Osteoblast (primary cell): ENCODE results near the gene C1orf50. TPM values are rescaled to one million over a fixed set of nuclear protein-coding genes. Genes with fewer than 3 reads are reported as not detected.
A peak's percentile ranks its signal among the peaks of the same experiment; 100 is the strongest.

ENCODE experiments used
- DNase-seq: peaks from one replicate; pipeline ENCODE4 v3.0.0; 2011; ENCODE audit warnings: low spot score, mixed read lengths; ENCODE audit not compliant: insufficient read length; ENCODE audit errors: missing footprints
- H2AFZ ChIP-seq: 2 replicates; pipeline ENCODE4 v1.6.0; 2011; ENCODE audit warnings: mild to moderate bottlenecking, low read length
- H3K27ac ChIP-seq: 2 replicates; pipeline ENCODE4 v1.5.1; 2011; ENCODE audit warnings: mild to moderate bottlenecking, low read depth, low read length, moderate library complexity
- H3K27me3 ChIP-seq: 2 replicates; pipeline ENCODE4 v1.6.0; 2012; ENCODE audit warnings: mild to moderate bottlenecking, control low read depth, inconsistent platforms, low read length, moderate library complexity; ENCODE audit not compliant: insufficient read depth
- H3K36me3 ChIP-seq: 2 replicates; pipeline ENCODE4 v1.5.1; 2011; ENCODE audit warnings: mild to moderate bottlenecking, low read length, control low read depth, moderate library complexity; ENCODE audit not compliant: insufficient read depth
- H3K4me1 ChIP-seq: 2 replicates; pipeline ENCODE4 v1.5.1; 2011; ENCODE audit warnings: mild to moderate bottlenecking, low read length, control low read depth, moderate library complexity; ENCODE audit not compliant: insufficient read depth
- H3K4me2 ChIP-seq: 2 replicates; pipeline ENCODE4 v1.6.0; 2011; ENCODE audit warnings: mild to moderate bottlenecking, low read length; ENCODE audit not compliant: insufficient read depth
- H3K4me3 ChIP-seq: fragments of 200-600 bp; sonication (generic); 3 replicates; pipeline ENCODE4 v1.5.1; 2012; ENCODE audit warnings: mild to moderate bottlenecking, low read length, inconsistent platforms; ENCODE audit not compliant: insufficient read depth
- H3K79me2 ChIP-seq: 2 replicates; pipeline ENCODE4 v1.6.0; 2012; ENCODE audit warnings: mild to moderate bottlenecking, low read length, control low read depth, inconsistent platforms; ENCODE audit not compliant: insufficient read depth
- H3K9me3 ChIP-seq: 2 replicates; pipeline ENCODE4 v1.5.1; 2011; ENCODE audit warnings: low read depth, low read length, control low read depth
- H4K20me1 ChIP-seq: 2 replicates; pipeline ENCODE4 v1.6.0; 2012; ENCODE audit warnings: mild to moderate bottlenecking, low read length, control low read depth; ENCODE audit not compliant: insufficient read depth
- CTCF ChIP-seq: IDR thresholded peaks from 2 replicates; pipeline ENCODE4 v1.5.1; 2011; ENCODE audit warnings: mild to moderate bottlenecking, low read depth, low read length, moderate library complexity; ENCODE audit errors: extremely low read depth
- total RNA-seq: library from RNA; depleted of rRNA; stranded (reverse); fragments of >200 nt; gene quantifications from 2 replicates; pipeline ENCODE4 v1.2.3, GENCODE V29; 2012

C1orf50 gene
- total RNA-seq, 1 donor = 4.7 TPM

- Histone ChIP-seq H3K79me2 (no peaks in the 10 kb centered on the region), H3K36me3 (peaks cover 6% of the 10 kb centered on the region), H4K20me1 (no peaks in the 10 kb centered on the region), H3K27me3 (no peaks in the 10 kb centered on the region), H3K4me1 (no peaks in the 10 kb centered on the region), H3K4me3 (no peak overlapping the region), H3K9me3 (no peaks in the 10 kb centered on the region), H3K27ac (no peak overlapping the region), H2AFZ (no peak overlapping the region), H3K4me2 (no peak overlapping the region)
- peak; percentile 74 for DNase-seq
- no peak for TF ChIP-seq CTCF
Observed at GRCh38 chr1:42740851-42741580, 26.0 kb upstream of the C1orf50 start.

GRCh38 chr1:42741706-42742105 lies 25.3 kb upstream of the C1orf50 start:
- no peak overlapping the region for H3K27ac ChIP-seq
- no peak for TF ChIP-seq CTCF

GRCh38 chr1:42742141-42742540 lies 24.9 kb upstream of the C1orf50 start:
- TF ChIP-seq CTCF = no peak
- no peaks in the 10 kb centered on the region for H3K27me3 ChIP-seq
- no peak overlapping the region for H2AFZ ChIP-seq

More at GRCh38 chr1:42741706-42742105, 25.3 kb upstream of the C1orf50 start:
- H3K9me3 ChIP-seq = no peaks in the 10 kb centered on the region
- DNase-seq = peak; percentile 58
- peaks cover 13% of the 10 kb centered on the region for H3K36me3 ChIP-seq
- H3K79me2 ChIP-seq = no peaks in the 10 kb centered on the region
- no peaks in the 10 kb centered on the region for H3K4me1 ChIP-seq
- peaks cover 2% of the 10 kb centered on the region for H4K20me1 ChIP-seq
- H2AFZ ChIP-seq = no peak overlapping the region
- H3K4me3 ChIP-seq = no peak overlapping the region
- H3K27me3 ChIP-seq = no peaks in the 10 kb centered on the region
- H3K4me2 ChIP-seq = no peak overlapping the region

GRCh38 chr1:42742617-42743316 lies 24.3 kb upstream of the C1orf50 start:
- Histone ChIP-seq H4K20me1 (peaks cover 8% of the 10 kb centered on the region), H3K27ac (no peak overlapping the region), H3K4me3 (no peak overlapping the region), H3K4me2 (no peak overlapping the region), H3K27me3 (no peaks in the 10 kb centered on the region), H3K79me2 (no peaks in the 10 kb centered on the region), H3K9me3 (no peaks in the 10 kb centered on the region), H2AFZ (no peak overlapping the region), H3K4me1 (no peaks in the 10 kb centered on the region), H3K36me3 (peaks cover 23% of the 10 kb centered on the region)
- no peak for TF ChIP-seq CTCF
- DNase-seq = peak; percentile 76

More at GRCh38 chr1:42742141-42742540, 24.9 kb upstream of the C1orf50 start:
- H3K36me3 ChIP-seq = peaks cover 17% of the 10 kb centered on the region
- no peak overlapping the region for H3K4me2 ChIP-seq
- H3K9me3 ChIP-seq = no peaks in the 10 kb centered on the region
- no peak overlapping the region for H3K27ac ChIP-seq
- no peaks in the 10 kb centered on the region for H3K4me1 ChIP-seq
- peak; percentile 60 for DNase-seq
- no peak overlapping the region for H3K4me3 ChIP-seq
- H4K20me1 ChIP-seq = peaks cover 5% of the 10 kb centered on the region
- H3K79me2 ChIP-seq = no peaks in the 10 kb centered on the region
